ENCODE results near the gene TTYH3.

The TTYH3 gene

GRCh38 chr7:2711895-2712675 lies 80.3 kb downstream of the TTYH3 start:
- DNase-seq = no peak

GRCh38 chr7:2713370-2713769 lies 81.6 kb downstream of the TTYH3 start:
- no peak for DNase-seq

GRCh38 chr7:2713978-2714377 lies 82.2 kb downstream of the TTYH3 start:
- DNase-seq = no peak
